Neutrophil (primary cell): ENCODE measurements around the gene MAP2K2.

Experiments used
- H3K27ac ChIP-seq: fragments of 200-600 bp; sonication (generic); 2 replicates; pipeline ENCODE4 v1.5.1; 2016; ENCODE audit warnings: mild to moderate bottlenecking, moderate library complexity
- H3K27me3 ChIP-seq: fragments of 200-600 bp; sonication (generic); 2 replicates; pipeline ENCODE4 v1.6.0; 2016; ENCODE audit warnings: mild to moderate bottlenecking
- H3K36me3 ChIP-seq: fragments of 200-600 bp; sonication (generic); 2 replicates; pipeline ENCODE4 v1.5.1; 2017
- H3K4me1 ChIP-seq, 2 experiments: fragments of 200-600 bp in 1 of 2; sonication (generic) in 1 of 2; 1 replicate in 1 of 2; 2 replicates in 1 of 2; pipeline versions ENCODE4 v1.5.1 to v1.6.1; 2013 to 2016; ENCODE audit warnings: low read depth in 1 of 2, low read length in 1 of 2, mild to moderate bottlenecking in 1 of 2, moderate library complexity in 1 of 2; ENCODE audit not compliant: control insufficient read depth in 1 of 2, insufficient read depth in 1 of 2
- H3K4me3 ChIP-seq, 2 experiments: fragments of 200-600 bp in 1 of 2; sonication (generic) in 1 of 2; 1 replicate in 1 of 2; 2 replicates in 1 of 2; pipeline ENCODE4 v1.5.1; 2013 to 2016; ENCODE audit warnings: low read depth in 1 of 2, low read length in 1 of 2, mild to moderate bottlenecking in 1 of 2, moderate library complexity in 1 of 2
- H3K9me3 ChIP-seq: fragments of 200-600 bp; sonication (generic); 2 replicates; pipeline ENCODE4 v1.5.1; 2016
- CTCF ChIP-seq: fragments of 200-600 bp; sonication (generic); IDR thresholded peaks from 2 replicates; pipeline ENCODE4 v1.5.1; 2016; ENCODE audit warnings: antibody characterized with exemption

The MAP2K2 gene

GRCh38 chr19:4045597-4046361, 78.1 kb downstream of the MAP2K2 start:
- Histone ChIP-seq H3K36me3 (peaks cover 64% of the 10 kb centered on the region), H3K4me3 (no peak overlapping the region), H3K27ac (no peak overlapping the region), H3K4me1 (no peaks in the 10 kb centered on the region), H3K27me3 (no peaks in the 10 kb centered on the region), H3K9me3 (no peaks in the 10 kb centered on the region)
- no peak for TF ChIP-seq CTCF

- H3K4me1 ChIP-seq: no peaks in the 10 kb centered on the region
- no peaks in the 10 kb centered on the region for H3K27me3 ChIP-seq
- H3K36me3 ChIP-seq: peaks cover 63% of the 10 kb centered on the region
- no peak overlapping the region for H3K27ac ChIP-seq
- H3K9me3 ChIP-seq: no peaks in the 10 kb centered on the region
- H3K4me3 ChIP-seq: no peak overlapping the region
- TF ChIP-seq CTCF: no peak
Measured at GRCh38 chr19:4044990-4045465, 78.9 kb downstream of the MAP2K2 start.

GRCh38 chr19:4043966-4044715, 79.8 kb downstream of the MAP2K2 start:
- Histone ChIP-seq H3K36me3 (peaks cover 54% of the 10 kb centered on the region), H3K27ac (no peak overlapping the region), H3K9me3 (no peaks in the 10 kb centered on the region), H3K4me3 (no peak overlapping the region), H3K4me1 (no peaks in the 10 kb centered on the region), H3K27me3 (no peaks in the 10 kb centered on the region)
- no peak for TF ChIP-seq CTCF

- H3K27ac ChIP-seq: no peak overlapping the region
- no peak overlapping the region for H3K4me3 ChIP-seq
- no peaks in the 10 kb centered on the region for H3K4me1 ChIP-seq
- peaks cover 61% of the 10 kb centered on the region for H3K36me3 ChIP-seq
- H3K27me3 ChIP-seq: no peaks in the 10 kb centered on the region
- H3K9me3 ChIP-seq: no peaks in the 10 kb centered on the region
- no peak for TF ChIP-seq CTCF
Measured at GRCh38 chr19:4043401-4043800, 80.5 kb downstream of the MAP2K2 start.

DNA sequence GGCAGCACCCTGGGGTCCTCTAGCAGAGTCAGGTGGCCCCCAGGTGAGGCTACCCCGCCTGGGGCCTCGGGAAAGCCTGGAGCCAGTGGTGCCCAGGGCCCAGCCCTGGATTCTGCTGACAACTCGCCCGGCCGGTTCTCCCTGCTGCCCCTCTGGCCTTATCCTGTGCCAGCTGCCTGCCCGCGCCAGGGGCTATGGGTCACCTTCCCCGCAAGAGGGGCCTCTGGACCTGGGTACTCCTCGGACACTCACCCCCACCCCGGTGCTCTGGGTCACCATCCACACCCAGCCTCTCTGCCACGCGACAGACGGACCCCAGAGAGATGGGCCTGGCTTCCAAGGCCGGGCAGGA, 81.2 kb downstream of the MAP2K2 start:
- Histone ChIP-seq H3K27ac (peak overlapping the region; percentile 19), H3K9me3 (no peaks in the 10 kb centered on the region), H3K36me3 (peaks cover 61% of the 10 kb centered on the region), H3K4me3 (no peak overlapping the region), H3K27me3 (no peaks in the 10 kb centered on the region), H3K4me1 (no peaks in the 10 kb centered on the region)
- TF ChIP-seq CTCF: no peak
